H1 (cell line): ENCODE data around the gene TTI1. TPM values are rescaled to one million over a fixed set of nuclear protein-coding genes. Genes with fewer than 3 reads are reported as not detected.

Experiments
- ATF2 ChIP-seq: IDR thresholded peaks from 2 replicates; pipeline ENCODE4 v1.6.1; 2012; ENCODE audit warnings: low read length, inconsistent platforms
- CTCF ChIP-seq, 3 experiments: IDR thresholded peaks; 1 replicate in 2 of 3; 2 replicates in 1 of 3; pipeline versions ENCODE4 v1.5.1 to v1.6.1; 2011; ENCODE audit warnings: low read length in 3 of 3, mild to moderate bottlenecking in 3 of 3, inconsistent platforms in 2 of 3, low read depth in 1 of 3, moderate library complexity in 1 of 3; ENCODE audit not compliant: insufficient read depth in 1 of 3; ENCODE audit errors: control extremely low read depth in 1 of 3
- KDM1A ChIP-seq: fragments of 200-600, 300-600 bp; sonication (generic); IDR thresholded peaks from 2 replicates; pipeline ENCODE4 v1.7.1; 2016; ENCODE audit warnings: mild to moderate bottlenecking, low read length, borderline replicate concordance
- MAFK ChIP-seq: IDR thresholded peaks from 2 replicates; pipeline ENCODE4 v1.6.1; 2012; ENCODE audit warnings: low read depth, mild to moderate bottlenecking, improper control_type of control experiment, low read length
- SIN3A ChIP-seq, 2 experiments: IDR thresholded peaks in 1 of 2; conservative IDR thresholded peaks in 1 of 2; 2 replicates each; pipeline ENCODE4 v1.6.1; 2011 to 2012; ENCODE audit warnings: low read length in 2 of 2, improper control_type of control experiment in 1 of 2, low read depth in 1 of 2, mild to moderate bottlenecking in 1 of 2
- polyA plus RNA-seq, 7 experiments: library from polyadenylated mRNA; depleted of rRNA in 3 of 7; stranded (reverse) in 5 of 7; unstranded in 2 of 7; fragments of >200 nt in 5 of 7; fragments of 200-250 nt in 2 of 7; gene quantifications; 1 replicate in 5 of 7; 2 replicates in 1 of 7; 4 replicates in 1 of 7; pipeline versions ENCODE4 v1.2.1 to v1.2.3, GENCODE V29; 2011 to 2013; ENCODE audit warnings: missing spikeins in 2 of 7, mixed read lengths in 2 of 7
- total RNA-seq: library from RNA; stranded (reverse); fragmentation: NEBNext Ultra II Directional; extraction: Animal tissue kit (Norgen Biotek cat#: 25700); gene quantifications from 2 replicates; pipeline ENCODE4 v1.2.1, GENCODE V29; 2021

The TTI1 gene
- total and polyA plus RNA-seq, 2 of the 8 experiments (the other 6 are each of a cell fraction or from before 2014, with no cell fraction given) = 34.1 to 47.0 TPM

DNA sequence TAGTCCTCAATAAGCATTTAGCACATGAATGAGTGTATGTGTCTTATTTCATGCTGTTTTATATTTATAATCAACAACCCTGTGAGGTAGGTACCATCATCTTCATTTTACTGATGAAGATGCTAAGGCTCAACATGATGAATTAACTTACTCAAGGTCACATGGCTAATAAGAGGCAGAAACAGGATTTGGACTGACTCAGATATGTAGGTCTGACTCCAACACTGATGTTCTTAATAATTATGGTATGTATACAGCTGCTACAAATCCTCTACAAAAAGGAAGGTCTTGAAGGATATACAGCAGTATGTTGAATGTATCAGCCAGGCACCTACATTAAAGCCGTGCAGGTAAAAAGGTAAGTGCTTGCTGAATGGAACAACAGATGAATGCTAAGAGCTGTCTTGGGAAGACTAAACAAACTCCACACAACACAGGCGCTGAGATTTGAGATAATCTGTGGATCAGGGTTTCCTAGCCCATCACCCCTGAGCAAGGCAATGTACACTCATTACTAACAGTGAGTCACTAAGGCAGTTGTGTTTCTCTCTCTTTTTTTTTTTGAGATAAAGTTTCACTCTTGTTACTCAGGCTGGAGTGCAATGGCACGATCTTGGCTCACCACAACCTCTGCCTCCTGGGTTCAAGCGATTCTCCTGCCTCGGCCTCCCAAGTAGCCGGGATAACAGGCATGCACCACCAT, 31.9 kb downstream of the TTI1 start (continued):
- TF ChIP-seq CTCF (IDR thresholded peaks at IDR 0.05; ENCODE audit: control extremely low read depth in 1 of 3, insufficient read depth in 1 of 3, low read depth in 1 of 3, low read length in 3 of 3) = no peak
- no peak for TF ChIP-seq ATF2
- TF ChIP-seq SIN3A (conservative IDR thresholded peaks at IDR 0.05 in 1 of 2, IDR thresholded peaks at IDR 0.05 in 1 of 2; ENCODE audit: low read depth in 1 of 2, low read length in 2 of 2) = no peak
- no peak for TF ChIP-seq KDM1A
- TF ChIP-seq MAFK = no peak
